ENCODE results near the gene SLC22A24. TPM values are rescaled to one million over a fixed set of nuclear protein-coding genes. Genes with fewer than 3 reads are reported as not detected.

Gene SLC22A24
- total RNA-seq, 1 experiment from 2014 or later = not detected

- no peaks in the 10 kb centered on the region for H3K79me2 ChIP-seq (ENCODE audit: low read depth)
- no peak overlapping the region for H3K4me2 ChIP-seq
- no peak overlapping the region for H3K4me3 ChIP-seq
- no peak for DNase-seq
- ChIA-PET POLR2A (ENCODE audit: unreplicated experiment) (no interaction called here), CTCF (no interaction called here)
- H3K4me1 ChIP-seq (replicated peaks; ENCODE audit: insufficient read depth) = no peaks in the 10 kb centered on the region
- no peaks in the 10 kb centered on the region for H3K9me2 ChIP-seq (ENCODE audit: insufficient read depth)
- H2AFZ ChIP-seq = no peak overlapping the region
- TF ChIP-seq EZH2 (IDR thresholded peaks at IDR 0.05; ENCODE audit: low read depth) = no peak
- TF ChIP-seq CTCF (conservative IDR thresholded peaks at IDR 0.05) = no peak
- no peaks in the 10 kb centered on the region for H3K9me3 ChIP-seq (ENCODE audit: insufficient read depth, low read depth)
- intact Hi-C loops (cut with micrococcal nuclease; ENCODE audit: unreplicated experiment) = no loop called here
- no peak overlapping the region for H3K27ac ChIP-seq
- no peaks in the 10 kb centered on the region for H4K20me1 ChIP-seq (ENCODE audit: insufficient read depth)
- no peaks in the 10 kb centered on the region for H3K27me3 ChIP-seq (ENCODE audit: insufficient read depth, low read depth)
- H3K36me3 ChIP-seq (ENCODE audit: low read depth) = no peaks in the 10 kb centered on the region
- BruUV-seq (replicated peaks) = no TSS peak
- H3F3A ChIP-seq (ENCODE audit: insufficient read depth, low read depth) = no peaks in the 10 kb centered on the region
Observed at GRCh38 chr11:63177872-63178271, 33.9 kb upstream of the SLC22A24 start.

- H3K36me3 ChIP-seq (ENCODE audit: low read depth) = no peaks in the 10 kb centered on the region
- H3K27me3 ChIP-seq (ENCODE audit: insufficient read depth, low read depth) = peaks cover 21% of the 10 kb centered on the region; the same call in 1 of the 2 replicates
- H3K9me2 ChIP-seq (ENCODE audit: insufficient read depth) = no peaks in the 10 kb centered on the region
- no peak for TF ChIP-seq EZH2 (IDR thresholded peaks at IDR 0.05; ENCODE audit: low read depth)
- TF ChIP-seq CTCF (conservative IDR thresholded peaks at IDR 0.05) = no peak
- no peak overlapping the region for H3K27ac ChIP-seq
- no peak for DNase-seq
- no peaks in the 10 kb centered on the region for H3K4me1 ChIP-seq (replicated peaks; ENCODE audit: insufficient read depth)
- no TSS peak for BruUV-seq (replicated peaks)
- no peak overlapping the region for H2AFZ ChIP-seq
- no peaks in the 10 kb centered on the region for H3F3A ChIP-seq (ENCODE audit: insufficient read depth, low read depth)
- no peak overlapping the region for H3K4me2 ChIP-seq
- H3K9me3 ChIP-seq (ENCODE audit: insufficient read depth, low read depth) = no peaks in the 10 kb centered on the region
- H3K79me2 ChIP-seq (ENCODE audit: low read depth) = no peaks in the 10 kb centered on the region
- ChIA-PET POLR2A (ENCODE audit: unreplicated experiment) (no interaction called here), CTCF (no interaction called here)
- no peak overlapping the region for H3K4me3 ChIP-seq
- intact Hi-C loops (cut with micrococcal nuclease; ENCODE audit: unreplicated experiment) = no loop called here
- H4K20me1 ChIP-seq (ENCODE audit: insufficient read depth) = no peaks in the 10 kb centered on the region
Observed at GRCh38 chr11:63165706-63166310, 21.8 kb upstream of the SLC22A24 start.

GRCh38 chr11:63155794-63156193, 11.8 kb upstream of the SLC22A24 start:
- DNase-seq = no peak
- H2AFZ ChIP-seq = no peak overlapping the region
- H3K9me2 ChIP-seq (ENCODE audit: insufficient read depth) = no peaks in the 10 kb centered on the region
- no peaks in the 10 kb centered on the region for H3K4me1 ChIP-seq (replicated peaks; ENCODE audit: insufficient read depth)
- CTCF ChIA-PET = no interaction called here
- POLR2A ChIA-PET (ENCODE audit: unreplicated experiment) = no interaction called here
- BruUV-seq (replicated peaks) = no TSS peak
- H4K20me1 ChIP-seq (ENCODE audit: insufficient read depth) = no peaks in the 10 kb centered on the region
- H3K9me3 ChIP-seq (ENCODE audit: insufficient read depth, low read depth) = no peaks in the 10 kb centered on the region
- H3K36me3 ChIP-seq (ENCODE audit: low read depth) = no peaks in the 10 kb centered on the region
- no peak overlapping the region for H3K4me2 ChIP-seq
- no peak overlapping the region for H3K27ac ChIP-seq
- H3K4me3 ChIP-seq = no peak overlapping the region
- H3K79me2 ChIP-seq (ENCODE audit: low read depth) = no peaks in the 10 kb centered on the region
- TF ChIP-seq CTCF (conservative IDR thresholded peaks at IDR 0.05) (no peak), EZH2 (IDR thresholded peaks at IDR 0.05; ENCODE audit: low read depth) (no peak)
- no peaks in the 10 kb centered on the region for H3F3A ChIP-seq (ENCODE audit: insufficient read depth, low read depth)
- 0 out of 2 replicates have a peak, but pooled peaks cover 4% of the 10 kb centered on the region for H3K27me3 ChIP-seq (ENCODE audit: insufficient read depth, low read depth)
- intact Hi-C loops (cut with micrococcal nuclease; ENCODE audit: unreplicated experiment) = no loop called here

Measured in PC-9 (cell line).